Parathyroid adenoma (tissue), 2 donors: ENCODE results near the gene C15orf39.
"Not testable (repeated sequence)": the region's sequence is repeated elsewhere in the genome, so short reads cannot be mapped to it uniquely, and the experiment has no call there.

Experiments
- H2AFZ ChIP-seq: fragments of 300-600 bp; sonication (generic); one replicate; pipeline ENCODE4 v1.7.0; 2017; ENCODE audit warnings: antibody characterized with exemption, mild to moderate bottlenecking
- H3K27ac ChIP-seq: fragments of 300-600 bp; sonication (generic); one replicate; pipeline ENCODE4 v1.7.0; 2017
- H3K27me3 ChIP-seq: fragments of 300-600 bp; sonication (generic); one replicate; pipeline ENCODE4 v1.7.0; 2017; ENCODE audit warnings: low read length; ENCODE audit not compliant: control insufficient read depth, insufficient read depth
- H3K36me3 ChIP-seq: fragments of 300-600 bp; sonication (generic); one replicate; pipeline ENCODE4 v1.7.0; 2017; ENCODE audit warnings: low read length; ENCODE audit not compliant: control insufficient read depth, insufficient read depth
- H3K4me1 ChIP-seq: fragments of 300-600 bp; sonication (generic); one replicate; pipeline ENCODE4 v1.7.0; 2017; ENCODE audit warnings: control low read depth
- H3K4me2 ChIP-seq: fragments of 300-600 bp; sonication (generic); one replicate; pipeline ENCODE4 v1.7.0; 2017; ENCODE audit warnings: low read length
- H3K4me3 ChIP-seq: fragments of 300-600 bp; sonication (generic); one replicate; pipeline ENCODE4 v1.7.0; 2017; ENCODE audit warnings: low read depth, low read length
- H3K79me2 ChIP-seq: fragments of 300-600 bp; sonication (generic); one replicate; pipeline ENCODE4 v1.7.0; 2017; ENCODE audit warnings: control low read depth
- H3K9ac ChIP-seq: fragments of 300-600 bp; sonication (generic); one replicate; pipeline ENCODE4 v1.7.0; 2017; ENCODE audit warnings: mild to moderate bottlenecking
- H3K9me3 ChIP-seq: fragments of 300-600 bp; sonication (generic); one replicate; pipeline ENCODE4 v1.7.0; 2017; ENCODE audit warnings: low read length; ENCODE audit not compliant: control insufficient read depth
- CTCF ChIP-seq: fragments of 300-600 bp; sonication (generic); IDR thresholded peaks from one replicate; pipeline ENCODE4 v1.7.0; 2017; ENCODE audit warnings: antibody characterized with exemption, mild to moderate bottlenecking
- donor health status: primary hyperparathyroidism.

C15orf39 gene

GRCh38 chr15:75224281-75224680 lies 22.6 kb downstream of the C15orf39 start:
- Histone ChIP-seq H3K27ac (no peak overlapping the region), H3K9ac (no peak overlapping the region), H3K4me3 (no peak overlapping the region), H3K4me1 (no peaks in the 10 kb centered on the region), H3K4me2 (no peak overlapping the region), H3K36me3 (no peaks in the 10 kb centered on the region), H3K79me2 (no peaks in the 10 kb centered on the region), H3K9me3 (no peaks in the 10 kb centered on the region), H2AFZ (no peak overlapping the region), H3K27me3 (no peaks in the 10 kb centered on the region)
- TF ChIP-seq CTCF, result no peak

- H3K36me3 ChIP-seq, H3K4me3 ChIP-seq, H3K4me1 ChIP-seq, H3K27me3 ChIP-seq, H3K4me2 ChIP-seq, H3K9me3 ChIP-seq, H2AFZ ChIP-seq, H3K79me2 ChIP-seq, H3K27ac ChIP-seq, H3K9ac ChIP-seq: not testable (repeated sequence)
These were observed 23.6 kb downstream of the C15orf39 start for GRCh38 chr15:75225102-75225836.

GRCh38 chr15:75225951-75226732 lies 24.5 kb downstream of the C15orf39 start:
- H3K4me3 ChIP-seq, result no peak overlapping the region
- H3K9ac ChIP-seq, result no peak overlapping the region
- H3K27me3 ChIP-seq, result no peaks in the 10 kb centered on the region
- H3K27ac ChIP-seq, result no peak overlapping the region
- H3K4me2 ChIP-seq, result no peak overlapping the region
- no peaks in the 10 kb centered on the region for H3K36me3 ChIP-seq
- H3K9me3 ChIP-seq, result no peaks in the 10 kb centered on the region
- no peaks in the 10 kb centered on the region for H3K79me2 ChIP-seq
- no peak for TF ChIP-seq CTCF
- H3K4me1 ChIP-seq, result peaks cover 4% of the 10 kb centered on the region
- H2AFZ ChIP-seq, result no peak overlapping the region

- H3K4me2 ChIP-seq, H3K36me3 ChIP-seq, H2AFZ ChIP-seq, H3K27me3 ChIP-seq, H3K4me3 ChIP-seq, H3K9ac ChIP-seq, H3K4me1 ChIP-seq, H3K79me2 ChIP-seq, H3K9me3 ChIP-seq, H3K27ac ChIP-seq: not testable (repeated sequence)
These were observed 25.4 kb downstream of the C15orf39 start for GRCh38 chr15:75227112-75227511.

- H2AFZ ChIP-seq, result no peak overlapping the region
- H3K79me2 ChIP-seq, result no peaks in the 10 kb centered on the region
- TF ChIP-seq CTCF, result no peak
- H3K4me1 ChIP-seq, result peaks cover 4% of the 10 kb centered on the region
- no peak overlapping the region for H3K9ac ChIP-seq
- H3K27ac ChIP-seq, result no peak overlapping the region
- H3K27me3 ChIP-seq, result no peaks in the 10 kb centered on the region
- no peak overlapping the region for H3K4me3 ChIP-seq
- no peaks in the 10 kb centered on the region for H3K9me3 ChIP-seq
- no peak overlapping the region for H3K4me2 ChIP-seq
- no peaks in the 10 kb centered on the region for H3K36me3 ChIP-seq
These were observed 26.1 kb downstream of the C15orf39 start for GRCh38 chr15:75227663-75228280.
